ENCODE data around the gene OTOF. TPM values are rescaled to one million over a fixed set of nuclear protein-coding genes. Genes with fewer than 3 reads are reported as not detected.

Gene OTOF
- total and polyA plus RNA-seq, 2 of the 13 experiments (the other 11 are each of a cell fraction or from before 2014, with no cell fraction given), result 0.04 TPM; not detected in 1

DNA sequence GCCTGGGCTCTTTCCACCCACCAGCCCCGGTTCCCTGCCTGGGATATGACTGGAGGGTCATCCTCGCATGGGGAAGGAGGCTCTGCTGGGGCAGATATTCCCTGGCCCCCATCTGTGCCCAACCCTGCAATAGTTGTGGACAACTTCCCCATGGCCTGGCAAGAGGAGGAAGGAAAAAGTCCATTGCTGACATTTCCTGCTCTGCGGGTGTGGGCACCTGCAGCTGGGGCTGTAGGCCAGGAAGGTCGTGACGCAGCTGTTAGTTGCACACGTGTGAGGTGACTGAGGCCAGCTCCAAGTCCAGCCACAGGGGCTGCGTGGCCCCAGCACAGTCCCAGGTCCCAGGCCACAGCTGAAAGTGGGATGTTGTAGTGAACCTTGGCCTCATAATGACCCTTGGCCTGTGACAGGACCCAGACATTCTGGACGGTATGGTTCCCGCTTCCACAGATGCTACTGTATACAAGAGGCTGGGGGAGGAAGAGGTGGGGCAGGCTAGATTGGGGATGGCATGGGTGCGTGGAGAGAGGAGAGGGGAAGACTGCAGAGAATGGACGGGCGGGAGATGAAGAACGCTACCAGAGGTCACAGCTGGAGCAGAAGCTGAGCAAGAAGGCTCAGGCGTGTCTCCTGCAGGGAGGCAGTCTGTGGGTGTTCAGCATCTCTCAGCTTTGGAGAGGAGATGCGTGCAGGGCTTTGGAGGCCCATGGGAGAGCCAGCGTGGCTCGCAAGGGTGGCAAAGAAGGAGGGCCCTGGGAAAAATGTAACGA lies 22.1 kb downstream of the OTOF start (continued):
- TF ChIP-seq LCORL (IDR thresholded peaks at IDR 0.05) (0 out of 2 replicates have a peak, but pooled peaks have one; percentile 40), LCORL (CRISPR knock-in tag; IDR thresholded peaks at IDR 0.05) (peak; percentile 90), ZNF777 (CRISPR knock-in tag; IDR thresholded peaks at IDR 0.05) (no peak), TEAD3 (CRISPR knock-in tag; optimal IDR thresholded peaks at IDR 0.05; ENCODE audit: borderline replicate concordance) (peak; percentile 48), HHEX (CRISPR knock-in tag; IDR thresholded peaks at IDR 0.05) (no peak), ZNF772 (CRISPR knock-in tag; IDR thresholded peaks at IDR 0.05) (0 out of 2 replicates have a peak, but pooled peaks have one; percentile 68), RARA (CRISPR knock-in tag; IDR thresholded peaks at IDR 0.05) (peak; percentile 91), HMG20A (CRISPR knock-in tag; IDR thresholded peaks at IDR 0.05; ENCODE audit: borderline replicate concordance) (peak; percentile 54; the same call in 1 of the 2 replicates), FOSL2 (CRISPR knock-in tag; IDR thresholded peaks at IDR 0.05) (peak; percentile 60; the same call in 1 of the 2 replicates), HNRNPL (IDR thresholded peaks at IDR 0.05; ENCODE audit: low read depth, low read length) (peak; percentile 55; the same call in 1 of the 2 replicates), CREB1 (IDR thresholded peaks at IDR 0.05) (peak; percentile 46; the same call in 1 of the 2 replicates), CREB1 (CRISPR knock-in tag; IDR thresholded peaks at IDR 0.05) (no peak; the same call in 1 of the 2 replicates), ZNF33B (CRISPR knock-in tag; IDR thresholded peaks at IDR 0.05) (0 out of 2 replicates have a peak, but pooled peaks have one; percentile 37), MEIS2 (CRISPR knock-in tag; IDR thresholded peaks at IDR 0.05) (0 out of 2 replicates have a peak, but pooled peaks have one; percentile 45), AKAP8 (CRISPR knock-in tag; IDR thresholded peaks at IDR 0.05) (peak; percentile 45; the same call in 1 of the 2 replicates), YEATS4 (CRISPR knock-in tag; IDR thresholded peaks at IDR 0.05; ENCODE audit: borderline replicate concordance) (0 out of 2 replicates have a peak, but pooled peaks have one; percentile 10), SRY (CRISPR knock-in tag; IDR thresholded peaks at IDR 0.05) (0 out of 2 replicates have a peak, but pooled peaks have one; percentile 16), MAFK (conservative IDR thresholded peaks at IDR 0.05 in 1 of 2, IDR thresholded peaks at IDR 0.05 in 1 of 2; ENCODE audit: low read length in 2 of 2) (0 out of 4 replicates have a peak, but pooled peaks of 1 of the 2 experiments have one; percentile 0), SOX13 (IDR thresholded peaks at IDR 0.05) (no peak), SOX13 (CRISPR knock-in tag; conservative IDR thresholded peaks at IDR 0.05 in 1 of 2, IDR thresholded peaks at IDR 0.05 in 1 of 2) (no peak), RXRB (CRISPR knock-in tag; IDR thresholded peaks at IDR 0.05; ENCODE audit: borderline replicate concordance) (0 out of 2 replicates have a peak, but pooled peaks have one; percentile 49)
- TF ChIP-seq, protein P1, sequence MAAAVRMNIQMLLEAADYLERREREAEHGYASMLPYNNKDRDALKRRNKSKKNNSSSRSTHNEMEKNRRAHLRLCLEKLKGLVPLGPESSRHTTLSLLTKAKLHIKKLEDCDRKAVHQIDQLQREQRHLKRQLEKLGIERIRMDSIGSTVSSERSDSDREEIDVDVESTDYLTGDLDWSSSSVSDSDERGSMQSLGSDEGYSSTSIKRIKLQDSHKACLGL (CRISPR knock-in tag; IDR thresholded peaks at IDR 0.05), result no peak
- TF ChIP-seq, protein P2, sequence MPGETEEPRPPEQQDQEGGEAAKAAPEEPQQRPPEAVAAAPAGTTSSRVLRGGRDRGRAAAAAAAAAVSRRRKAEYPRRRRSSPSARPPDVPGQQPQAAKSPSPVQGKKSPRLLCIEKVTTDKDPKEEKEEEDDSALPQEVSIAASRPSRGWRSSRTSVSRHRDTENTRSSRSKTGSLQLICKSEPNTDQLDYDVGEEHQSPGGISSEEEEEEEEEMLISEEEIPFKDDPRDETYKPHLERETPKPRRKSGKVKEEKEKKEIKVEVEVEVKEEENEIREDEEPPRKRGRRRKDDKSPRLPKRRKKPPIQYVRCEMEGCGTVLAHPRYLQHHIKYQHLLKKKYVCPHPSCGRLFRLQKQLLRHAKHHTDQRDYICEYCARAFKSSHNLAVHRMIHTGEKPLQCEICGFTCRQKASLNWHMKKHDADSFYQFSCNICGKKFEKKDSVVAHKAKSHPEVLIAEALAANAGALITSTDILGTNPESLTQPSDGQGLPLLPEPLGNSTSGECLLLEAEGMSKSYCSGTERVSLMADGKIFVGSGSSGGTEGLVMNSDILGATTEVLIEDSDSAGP (CRISPR knock-in tag; IDR thresholded peaks at IDR 0.05; ENCODE audit: borderline replicate concordance), result peak; percentile 44; the same call in 1 of the 2 replicates

All from HepG2 (cell line).